Nephron (organoid): Measurements from ENCODE around the gene ITIH4.
A peak's percentile ranks its signal among the peaks of the same experiment; 100 is the strongest.

Experiments
- H3K27ac Mint-ChIP-seq, 3 experiments: 2 replicates each; pipeline ENCODE4 v1.8.0; 2020; ENCODE audit warnings: mixed read lengths in 3 of 3, mild to moderate bottlenecking in 2 of 3, moderate library complexity in 1 of 3
- H3K27me3 Mint-ChIP-seq: 2 replicates; pipeline ENCODE4 v1.8.0; 2021; ENCODE audit warnings: low read depth, mild to moderate bottlenecking, moderate library complexity, mixed read lengths
- H3K36me3 Mint-ChIP-seq: 2 replicates; pipeline ENCODE4 v1.8.0; 2020; ENCODE audit warnings: low read depth, mixed read lengths
- H3K4me1 Mint-ChIP-seq: 2 replicates; pipeline ENCODE4 v1.8.0; 2020; ENCODE audit warnings: mixed read lengths
- H3K4me3 Mint-ChIP-seq, 3 experiments: 2 replicates each; pipeline ENCODE4 v1.8.0; 2020; ENCODE audit warnings: mild to moderate bottlenecking in 3 of 3, mixed read lengths in 3 of 3, moderate library complexity in 2 of 3
- H3K9me3 Mint-ChIP-seq: 2 replicates; pipeline ENCODE4 v1.8.0; 2020; ENCODE audit warnings: mixed read lengths
- CTCF ChIP-seq, 3 experiments: fragments of 200-600 bp; sonication (generic); IDR thresholded peaks; one replicate each; pipeline ENCODE4 v1.5.0; 2021; ENCODE audit warnings: antibody characterized with exemption in 3 of 3; ENCODE audit not compliant: unreplicated experiment in 3 of 3

The ITIH4 gene

GRCh38 chr3:52830535-52831258 is at the start of gene ITIH4:
Gene ITIH4 (minus strand): TSS chr3:52830672. CDS start chr3:52830642, 30 bp downstream.
- peaks cover 29% of the 10 kb centered on the region for H3K4me1 Mint-ChIP-seq

GRCh38 chr3:52880047-52880446 is 49.6 kb upstream of the ITIH4 start:
- Mint-ChIP-seq H3K4me3 (no peak overlapping the region), H3K27ac (no peak overlapping the region), H3K36me3 (peaks cover 15% of the 10 kb centered on the region), H3K27me3 (no peaks in the 10 kb centered on the region), H3K9me3 (no peaks in the 10 kb centered on the region), H3K4me1 (no peaks in the 10 kb centered on the region)
- no peak for TF ChIP-seq CTCF (IDR thresholded peaks at IDR 0.05; ENCODE audit: unreplicated experiment in 3 of 3)

More at GRCh38 chr3:52830535-52831258, at the start of gene ITIH4:
- H3K27me3 Mint-ChIP-seq, result no peaks in the 10 kb centered on the region
- no peaks in the 10 kb centered on the region for H3K36me3 Mint-ChIP-seq
- TF ChIP-seq CTCF (IDR thresholded peaks at IDR 0.05; ENCODE audit: unreplicated experiment in 3 of 3), result no peak
- H3K4me3 Mint-ChIP-seq, result peak within 1 kb of the TSS in 1 of 3 experiments; percentile 33
- H3K9me3 Mint-ChIP-seq, result no peaks in the 10 kb centered on the region
- no peak within 1 kb of the TSS for H3K27ac Mint-ChIP-seq

GRCh38 chr3:52879581-52879980 is 49.1 kb upstream of the ITIH4 start:
- Mint-ChIP-seq H3K9me3 (no peaks in the 10 kb centered on the region), H3K36me3 (peaks cover 10% of the 10 kb centered on the region), H3K27ac (no peak overlapping the region), H3K27me3 (no peaks in the 10 kb centered on the region), H3K4me1 (no peaks in the 10 kb centered on the region), H3K4me3 (no peak overlapping the region)
- no peak for TF ChIP-seq CTCF (IDR thresholded peaks at IDR 0.05; ENCODE audit: unreplicated experiment in 3 of 3)

- H3K36me3 Mint-ChIP-seq, result peaks cover 9% of the 10 kb centered on the region
These were observed 48.6 kb upstream of the ITIH4 start for GRCh38 chr3:52879090-52879489.

GRCh38 chr3:52877085-52877484 is 46.6 kb upstream of the ITIH4 start:
- Mint-ChIP-seq H3K27ac (no peak overlapping the region), H3K9me3 (no peaks in the 10 kb centered on the region), H3K27me3 (no peaks in the 10 kb centered on the region), H3K36me3 (peaks cover 9% of the 10 kb centered on the region), H3K4me3 (no peak overlapping the region), H3K4me1 (peaks cover 6% of the 10 kb centered on the region)
- no peak for TF ChIP-seq CTCF (IDR thresholded peaks at IDR 0.05; ENCODE audit: unreplicated experiment in 3 of 3)

More at GRCh38 chr3:52879090-52879489, 48.6 kb upstream of the ITIH4 start:
- no peak overlapping the region for H3K27ac Mint-ChIP-seq
- no peak overlapping the region for H3K4me3 Mint-ChIP-seq
- no peaks in the 10 kb centered on the region for H3K27me3 Mint-ChIP-seq
- H3K4me1 Mint-ChIP-seq, result peaks cover 1% of the 10 kb centered on the region
- no peaks in the 10 kb centered on the region for H3K9me3 Mint-ChIP-seq
- no peak for TF ChIP-seq CTCF (IDR thresholded peaks at IDR 0.05; ENCODE audit: unreplicated experiment in 3 of 3)
